Measurements from ENCODE around the gene PEX10. TPM values are rescaled to one million over a fixed set of nuclear protein-coding genes. Genes with fewer than 3 reads are reported as not detected.

The PEX10 gene
- total and polyA plus RNA-seq, 4 donors, result 6.2 to 16.4 (median 11.8) TPM

DNA sequence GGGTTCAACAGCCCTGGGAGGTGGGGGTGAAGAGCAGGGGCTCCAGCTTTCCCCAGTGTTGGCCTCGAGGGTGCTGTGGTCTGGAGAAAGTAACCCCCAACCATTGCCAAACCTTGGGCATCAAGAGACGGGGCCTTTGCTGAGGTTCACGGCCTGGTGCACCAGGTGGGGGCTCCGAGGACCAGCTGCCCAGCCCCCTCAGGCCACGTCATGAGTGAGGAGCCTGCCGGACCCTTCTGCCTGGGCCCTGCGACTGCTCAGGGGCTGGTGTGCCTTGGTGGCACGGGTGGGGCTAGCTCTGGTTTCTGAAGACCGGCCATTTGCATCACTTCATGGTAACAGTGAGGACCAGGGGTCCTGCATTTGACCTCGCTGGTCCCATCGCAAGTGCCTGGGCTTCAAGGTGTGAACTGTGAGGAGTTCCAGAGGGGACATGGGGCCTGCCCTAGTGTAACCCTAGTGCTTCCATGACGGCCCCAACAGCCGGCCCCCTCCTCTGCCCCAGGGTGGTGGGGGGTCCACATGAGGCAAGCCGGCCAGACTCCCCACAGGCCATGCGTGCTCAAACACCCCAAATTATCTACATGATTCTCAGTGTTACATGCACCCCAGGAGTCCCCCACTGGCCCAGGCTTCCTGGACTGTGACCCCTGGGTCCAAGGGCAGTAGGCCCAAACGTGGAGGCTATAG, 34.5 kb downstream of the PEX10 start:
- Histone ChIP-seq H3K4me3 (ENCODE audit: low read depth in 1 of 3, low read length in 3 of 3) (no peak overlapping the region), H3K9ac (ENCODE audit: low read depth in 1 of 2, low read length in 2 of 2) (no peak overlapping the region), H3K9me3 (ENCODE audit: control insufficient read depth in 4 of 4, low read length in 3 of 4) (no peaks in the 10 kb centered on the region), H3K36me3 (ENCODE audit: control insufficient read depth in 4 of 4, insufficient read depth in 3 of 4, low read depth in 1 of 4, low read length in 3 of 4) (no peaks in the 10 kb centered on the region), H3K27ac (ENCODE audit: low read depth in 1 of 2, low read length in 2 of 2) (no peak overlapping the region), H3K4me1 (ENCODE audit: control insufficient read depth in 4 of 4, insufficient read depth in 4 of 4, low read length in 3 of 4) (no peaks in the 10 kb centered on the region), H3K27me3 (ENCODE audit: control insufficient read depth in 4 of 4, insufficient read depth in 4 of 4, low read length in 3 of 4) (no peaks in the 10 kb centered on the region)
- DNase-seq (ENCODE audit: low spot score), result no peak
- TF ChIP-seq, protein P1, sequence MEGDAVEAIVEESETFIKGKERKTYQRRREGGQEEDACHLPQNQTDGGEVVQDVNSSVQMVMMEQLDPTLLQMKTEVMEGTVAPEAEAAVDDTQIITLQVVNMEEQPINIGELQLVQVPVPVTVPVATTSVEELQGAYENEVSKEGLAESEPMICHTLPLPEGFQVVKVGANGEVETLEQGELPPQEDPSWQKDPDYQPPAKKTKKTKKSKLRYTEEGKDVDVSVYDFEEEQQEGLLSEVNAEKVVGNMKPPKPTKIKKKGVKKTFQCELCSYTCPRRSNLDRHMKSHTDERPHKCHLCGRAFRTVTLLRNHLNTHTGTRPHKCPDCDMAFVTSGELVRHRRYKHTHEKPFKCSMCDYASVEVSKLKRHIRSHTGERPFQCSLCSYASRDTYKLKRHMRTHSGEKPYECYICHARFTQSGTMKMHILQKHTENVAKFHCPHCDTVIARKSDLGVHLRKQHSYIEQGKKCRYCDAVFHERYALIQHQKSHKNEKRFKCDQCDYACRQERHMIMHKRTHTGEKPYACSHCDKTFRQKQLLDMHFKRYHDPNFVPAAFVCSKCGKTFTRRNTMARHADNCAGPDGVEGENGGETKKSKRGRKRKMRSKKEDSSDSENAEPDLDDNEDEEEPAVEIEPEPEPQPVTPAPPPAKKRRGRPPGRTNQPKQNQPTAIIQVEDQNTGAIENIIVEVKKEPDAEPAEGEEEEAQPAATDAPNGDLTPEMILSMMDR (IDR thresholded peaks at IDR 0.05; ENCODE audit: low read depth, low read length, missing input control), result no peak
- no peak for TF ChIP-seq RXRA (IDR thresholded peaks at IDR 0.05)
- 85% methylated on average over 16 of the region's 16 CpGs for WGBS

- no peaks in the 10 kb centered on the region for H3K36me3 ChIP-seq (ENCODE audit: control insufficient read depth in 4 of 4, insufficient read depth in 3 of 4, low read depth in 1 of 4, low read length in 3 of 4)
- no peaks in the 10 kb centered on the region for H3K4me1 ChIP-seq (ENCODE audit: control insufficient read depth in 4 of 4, insufficient read depth in 4 of 4, low read length in 3 of 4)
- TF ChIP-seq ZBTB33 (IDR thresholded peaks at IDR 0.05) (no peak), TAF1 (conservative IDR thresholded peaks at IDR 0.05) (no peak), YY1 (IDR thresholded peaks at IDR 0.05) (no peak), FOXA2 (IDR thresholded peaks at IDR 0.05) (no peak), NR2F2 (IDR thresholded peaks at IDR 0.05) (no peak), HNF4G (IDR thresholded peaks at IDR 0.05) (no peak), SP1 (IDR thresholded peaks at IDR 0.05) (no peak), JUND (IDR thresholded peaks at IDR 0.05) (no peak), EGR1 (IDR thresholded peaks at IDR 0.05; ENCODE audit: low read depth in 2 of 2) (no peak), RXRA (IDR thresholded peaks at IDR 0.05) (no peak)
- TF ChIP-seq, protein P1 (IDR thresholded peaks at IDR 0.05; ENCODE audit: low read depth, low read length, missing input control), result no peak
- TF ChIP-seq, protein P2, sequence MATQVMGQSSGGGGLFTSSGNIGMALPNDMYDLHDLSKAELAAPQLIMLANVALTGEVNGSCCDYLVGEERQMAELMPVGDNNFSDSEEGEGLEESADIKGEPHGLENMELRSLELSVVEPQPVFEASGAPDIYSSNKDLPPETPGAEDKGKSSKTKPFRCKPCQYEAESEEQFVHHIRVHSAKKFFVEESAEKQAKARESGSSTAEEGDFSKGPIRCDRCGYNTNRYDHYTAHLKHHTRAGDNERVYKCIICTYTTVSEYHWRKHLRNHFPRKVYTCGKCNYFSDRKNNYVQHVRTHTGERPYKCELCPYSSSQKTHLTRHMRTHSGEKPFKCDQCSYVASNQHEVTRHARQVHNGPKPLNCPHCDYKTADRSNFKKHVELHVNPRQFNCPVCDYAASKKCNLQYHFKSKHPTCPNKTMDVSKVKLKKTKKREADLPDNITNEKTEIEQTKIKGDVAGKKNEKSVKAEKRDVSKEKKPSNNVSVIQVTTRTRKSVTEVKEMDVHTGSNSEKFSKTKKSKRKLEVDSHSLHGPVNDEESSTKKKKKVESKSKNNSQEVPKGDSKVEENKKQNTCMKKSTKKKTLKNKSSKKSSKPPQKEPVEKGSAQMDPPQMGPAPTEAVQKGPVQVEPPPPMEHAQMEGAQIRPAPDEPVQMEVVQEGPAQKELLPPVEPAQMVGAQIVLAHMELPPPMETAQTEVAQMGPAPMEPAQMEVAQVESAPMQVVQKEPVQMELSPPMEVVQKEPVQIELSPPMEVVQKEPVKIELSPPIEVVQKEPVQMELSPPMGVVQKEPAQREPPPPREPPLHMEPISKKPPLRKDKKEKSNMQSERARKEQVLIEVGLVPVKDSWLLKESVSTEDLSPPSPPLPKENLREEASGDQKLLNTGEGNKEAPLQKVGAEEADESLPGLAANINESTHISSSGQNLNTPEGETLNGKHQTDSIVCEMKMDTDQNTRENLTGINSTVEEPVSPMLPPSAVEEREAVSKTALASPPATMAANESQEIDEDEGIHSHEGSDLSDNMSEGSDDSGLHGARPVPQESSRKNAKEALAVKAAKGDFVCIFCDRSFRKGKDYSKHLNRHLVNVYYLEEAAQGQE (IDR thresholded peaks at IDR 0.05), result no peak
- H3K9ac ChIP-seq (ENCODE audit: low read depth in 1 of 2, low read length in 2 of 2), result no peak overlapping the region
- no peak overlapping the region for H3K27ac ChIP-seq (ENCODE audit: low read depth in 1 of 2, low read length in 2 of 2)
- no peaks in the 10 kb centered on the region for H3K9me3 ChIP-seq (ENCODE audit: control insufficient read depth in 4 of 4, low read length in 3 of 4)
- 84% methylated on average over 25 of the region's 25 CpGs for WGBS
- H3K4me3 ChIP-seq (ENCODE audit: low read depth in 1 of 3, low read length in 3 of 3), result no peak overlapping the region
- H3K27me3 ChIP-seq (ENCODE audit: control insufficient read depth in 4 of 4, insufficient read depth in 4 of 4, low read length in 3 of 4), result no peaks in the 10 kb centered on the region
- DNase-seq (ENCODE audit: low spot score), result no peak
Measured at GRCh38 chr1:2376931-2377672, 35.3 kb downstream of the PEX10 start.
